ENCODE results near the gene STEAP4. TPM values are rescaled to one million over a fixed set of nuclear protein-coding genes. Genes with fewer than 3 reads are reported as not detected.

The STEAP4 gene
- total and polyA plus RNA-seq, 5 donors from 2014 or later: not detected

GRCh38 chr7:88226886-88227516, 79.7 kb downstream of the STEAP4 start:
- peaks cover 19% of the 10 kb centered on the region for H3K27me3 ChIP-seq (ENCODE audit: control insufficient read depth, insufficient read depth, low read length)
- H3K36me3 Mint-ChIP-seq: no peaks in the 10 kb centered on the region
- H3K4me3 Mint-ChIP-seq: no peak overlapping the region
- no peak overlapping the region for H3K4me3 ChIP-seq (ENCODE audit: low read depth, low read length)
- H3K27ac Mint-ChIP-seq: no peak overlapping the region
- H3K4me1 Mint-ChIP-seq: no peaks in the 10 kb centered on the region
- peaks cover 0 to 2% of the 10 kb centered on the region in 2 experiments for H3K9me3 ChIP-seq (ENCODE audit: control insufficient read depth in 2 of 2, low read length in 2 of 2)
- no peaks in the 10 kb centered on the region for H3K4me1 ChIP-seq (ENCODE audit: control insufficient read depth, insufficient read depth, low read length, poor library complexity, severe bottlenecking)
- DNase-seq: no peak
- no peaks in the 10 kb centered on the region for H3K36me3 ChIP-seq (ENCODE audit: control insufficient read depth, insufficient read depth, low read length)
- peaks cover 22% of the 10 kb centered on the region for H3K27me3 Mint-ChIP-seq
- no peak for ATAC-seq (ENCODE audit: low read depth in 2 of 2)
- H3K9me3 Mint-ChIP-seq: peaks cover 0 to 12% (median 0%) of the 10 kb centered on the region in 7 donors
- no peak overlapping the region for H3K27ac ChIP-seq (ENCODE audit: insufficient read depth, low read length, poor library complexity, severe bottlenecking)

- no peaks in the 10 kb centered on the region for H3K36me3 Mint-ChIP-seq
- H3K27me3 Mint-ChIP-seq: peaks cover 22% of the 10 kb centered on the region
- peaks cover under 1% of the 10 kb centered on the region for H3K4me1 ChIP-seq (ENCODE audit: control insufficient read depth, insufficient read depth, low read length, poor library complexity, severe bottlenecking)
- peaks cover 0 to 12% (median 0%) of the 10 kb centered on the region in 7 donors for H3K9me3 Mint-ChIP-seq
- no peak overlapping the region for H3K4me3 Mint-ChIP-seq
- no peak for ATAC-seq (ENCODE audit: low read depth in 2 of 2)
- DNase-seq: no peak
- no peak overlapping the region for H3K27ac Mint-ChIP-seq
- H3K27me3 ChIP-seq (ENCODE audit: control insufficient read depth, insufficient read depth, low read length): peaks cover 19% of the 10 kb centered on the region
- no peak overlapping the region for H3K27ac ChIP-seq (ENCODE audit: insufficient read depth, low read length, poor library complexity, severe bottlenecking)
- H3K4me3 ChIP-seq (ENCODE audit: low read depth, low read length): no peak overlapping the region
- H3K9me3 ChIP-seq (ENCODE audit: control insufficient read depth in 2 of 2, low read length in 2 of 2): peaks cover 0 to 2% of the 10 kb centered on the region in 2 experiments
- H3K36me3 ChIP-seq (ENCODE audit: control insufficient read depth, insufficient read depth, low read length): no peaks in the 10 kb centered on the region
- peaks cover 0 to 2% (median under 1%) of the 10 kb centered on the region in 4 donors for H3K4me1 Mint-ChIP-seq
Observed at GRCh38 chr7:88226201-88226600, 80.5 kb downstream of the STEAP4 start.

GRCh38 chr7:88224601-88225275, 82.0 kb downstream of the STEAP4 start:
- no peak overlapping the region for H3K4me3 ChIP-seq (ENCODE audit: low read depth, low read length)
- H3K4me3 Mint-ChIP-seq: peak overlapping the region in 1 of 4 donors; percentile 81
- H3K9me3 Mint-ChIP-seq: peaks cover 0 to 12% (median 0%) of the 10 kb centered on the region in 7 donors
- DNase-seq (no peak), ATAC-seq (ENCODE audit: low read depth in 2 of 2) (no peak)
- no peak overlapping the region for H3K27ac ChIP-seq (ENCODE audit: insufficient read depth, low read length, poor library complexity, severe bottlenecking)
- H3K36me3 ChIP-seq (ENCODE audit: control insufficient read depth, insufficient read depth, low read length): no peaks in the 10 kb centered on the region
- H3K27me3 Mint-ChIP-seq: peaks cover 26% of the 10 kb centered on the region
- H3K9me3 ChIP-seq (ENCODE audit: control insufficient read depth in 2 of 2, low read length in 2 of 2): peaks cover 0 to 2% of the 10 kb centered on the region in 2 experiments
- H3K27ac Mint-ChIP-seq: no peak overlapping the region
- H3K36me3 Mint-ChIP-seq: no peaks in the 10 kb centered on the region
- H3K4me1 Mint-ChIP-seq: peaks cover 0 to 14% (median 9%) of the 10 kb centered on the region in 4 donors
- peaks cover 19% of the 10 kb centered on the region for H3K27me3 ChIP-seq (ENCODE audit: control insufficient read depth, insufficient read depth, low read length)
- peaks cover 12% of the 10 kb centered on the region for H3K4me1 ChIP-seq (ENCODE audit: control insufficient read depth, insufficient read depth, low read length, poor library complexity, severe bottlenecking)

- no peak overlapping the region for H3K4me3 Mint-ChIP-seq
- Histone ChIP-seq H3K27ac (ENCODE audit: insufficient read depth, low read length, poor library complexity, severe bottlenecking) (no peak overlapping the region), H3K27me3 (ENCODE audit: control insufficient read depth, insufficient read depth, low read length) (peaks cover 10% of the 10 kb centered on the region), H3K36me3 (ENCODE audit: control insufficient read depth, insufficient read depth, low read length) (no peaks in the 10 kb centered on the region), H3K4me1 (ENCODE audit: control insufficient read depth, insufficient read depth, low read length, poor library complexity, severe bottlenecking) (peaks cover 24% of the 10 kb centered on the region), H3K9me3 (ENCODE audit: control insufficient read depth in 2 of 2, low read length in 2 of 2) (no peaks in the 10 kb centered on the region), H3K4me3 (ENCODE audit: low read depth, low read length) (no peak overlapping the region)
- H3K4me1 Mint-ChIP-seq: peaks cover 6 to 23% (median 12%) of the 10 kb centered on the region in 4 donors
- no peaks in the 10 kb centered on the region for H3K36me3 Mint-ChIP-seq
- DNase-seq: no peak
- no peak overlapping the region for H3K27ac Mint-ChIP-seq
- H3K9me3 Mint-ChIP-seq: peaks cover 0 to 2% (median 0%) of the 10 kb centered on the region in 7 donors
- peaks cover 26% of the 10 kb centered on the region for H3K27me3 Mint-ChIP-seq
- ATAC-seq (ENCODE audit: low read depth in 2 of 2): no peak
Observed at GRCh38 chr7:88223265-88223664, 83.4 kb downstream of the STEAP4 start.

Other genes with a start within 250 kb of the STEAP4 start
- 53.5 TPM for gene SRI, start 86.9 kb downstream of the STEAP4 start, total RNA-seq
- 100 to 1,000 TPM; 229 to 318 (median 255) TPM for gene SRI, start 86.9 kb downstream of the STEAP4 start, polyA plus RNA-seq

Data from CD4-positive, CD25-positive, alpha-beta regulatory T cell (primary cell).